ENCODE data around the gene FOXE3. TPM values are rescaled to one million over a fixed set of nuclear protein-coding genes. Genes with fewer than 3 reads are reported as not detected.

The FOXE3 gene
- not detected for total RNA-seq
- long read RNA-seq: 0 reads

DNA sequence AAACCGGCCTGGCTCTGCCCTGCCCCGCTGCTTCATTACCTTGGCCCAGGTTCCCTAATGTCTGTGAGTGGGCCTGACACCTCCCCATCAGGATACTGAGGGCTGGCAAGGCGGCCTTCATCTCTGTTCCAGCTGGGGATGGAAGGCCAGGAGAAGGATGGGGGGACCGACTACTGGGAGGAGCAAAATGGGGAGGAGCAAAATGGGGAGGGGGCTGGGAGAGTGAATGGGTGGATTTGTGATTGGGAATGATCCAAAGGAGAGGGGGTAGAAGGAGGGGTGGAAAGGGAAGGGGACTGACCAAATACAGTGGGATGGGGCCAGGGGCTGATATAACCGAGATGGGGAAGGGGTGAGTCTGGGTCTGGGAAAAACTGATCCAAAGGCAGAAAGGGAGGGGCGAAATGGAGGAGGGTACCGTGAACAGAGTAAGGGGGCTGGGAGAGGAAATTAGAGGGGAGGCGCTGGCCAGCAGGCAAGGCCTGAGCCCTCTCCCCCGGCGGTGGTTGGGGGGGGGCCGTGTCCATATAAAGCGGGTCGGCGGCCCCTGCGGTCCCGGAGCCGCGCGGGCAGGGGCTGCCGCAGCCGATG lies at the start of gene FOXE3:
Gene FOXE3 (plus strand): TSS at position 558 of the 591 bp plus-strand sequence. CDS start 31 bp downstream, at position 589.
- Histone ChIP-seq H3K27me3 (peaks cover 30% of the 10 kb centered on the region), H3K27ac (no peak within 1 kb of the TSS), H3K4me1 (no peaks in the 10 kb centered on the region), H3K9me3 (no peaks in the 10 kb centered on the region), H3K4me3 (no peak within 1 kb of the TSS), H3K36me3 (no peaks in the 10 kb centered on the region)
- intact Hi-C loops (cut with DNase I): no loop called here
- DNase-seq (no peak), ATAC-seq (no peak)
- TF ChIP-seq, protein P1, sequence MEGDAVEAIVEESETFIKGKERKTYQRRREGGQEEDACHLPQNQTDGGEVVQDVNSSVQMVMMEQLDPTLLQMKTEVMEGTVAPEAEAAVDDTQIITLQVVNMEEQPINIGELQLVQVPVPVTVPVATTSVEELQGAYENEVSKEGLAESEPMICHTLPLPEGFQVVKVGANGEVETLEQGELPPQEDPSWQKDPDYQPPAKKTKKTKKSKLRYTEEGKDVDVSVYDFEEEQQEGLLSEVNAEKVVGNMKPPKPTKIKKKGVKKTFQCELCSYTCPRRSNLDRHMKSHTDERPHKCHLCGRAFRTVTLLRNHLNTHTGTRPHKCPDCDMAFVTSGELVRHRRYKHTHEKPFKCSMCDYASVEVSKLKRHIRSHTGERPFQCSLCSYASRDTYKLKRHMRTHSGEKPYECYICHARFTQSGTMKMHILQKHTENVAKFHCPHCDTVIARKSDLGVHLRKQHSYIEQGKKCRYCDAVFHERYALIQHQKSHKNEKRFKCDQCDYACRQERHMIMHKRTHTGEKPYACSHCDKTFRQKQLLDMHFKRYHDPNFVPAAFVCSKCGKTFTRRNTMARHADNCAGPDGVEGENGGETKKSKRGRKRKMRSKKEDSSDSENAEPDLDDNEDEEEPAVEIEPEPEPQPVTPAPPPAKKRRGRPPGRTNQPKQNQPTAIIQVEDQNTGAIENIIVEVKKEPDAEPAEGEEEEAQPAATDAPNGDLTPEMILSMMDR (IDR thresholded peaks at IDR 0.05): no peak

DNA sequence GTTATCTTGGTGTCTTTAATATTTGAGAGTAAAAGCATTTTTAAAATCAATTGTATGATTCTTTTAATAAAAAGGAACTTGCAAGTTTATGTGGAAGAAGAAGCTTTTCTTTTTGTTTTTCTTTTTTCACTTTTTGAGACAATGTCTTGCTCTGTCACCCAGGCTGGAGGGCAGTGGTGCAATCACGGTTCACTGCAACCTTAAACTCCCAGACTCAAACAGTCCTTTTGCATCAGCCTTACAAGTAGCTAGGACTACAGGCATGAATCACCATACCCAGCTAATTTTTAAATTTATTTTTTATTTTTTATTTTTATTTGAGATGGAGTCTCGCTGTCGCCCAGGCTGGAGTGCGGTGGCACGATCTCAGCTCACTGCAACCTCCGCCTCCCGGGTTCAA lies 48.4 kb upstream of the FOXE3 start:
- Histone ChIP-seq H3K4me3 (no peak overlapping the region), H3K27me3 (no peaks in the 10 kb centered on the region), H3K4me1 (no peaks in the 10 kb centered on the region), H3K27ac (no peak overlapping the region), H3K9me3 (no peaks in the 10 kb centered on the region), H3K36me3 (peaks cover 44% of the 10 kb centered on the region)
- intact Hi-C loops (cut with DNase I): no loop called here
- DNase-seq: no peak
- ATAC-seq: no peak
- TF ChIP-seq, protein P1 (IDR thresholded peaks at IDR 0.05): no peak

DNA sequence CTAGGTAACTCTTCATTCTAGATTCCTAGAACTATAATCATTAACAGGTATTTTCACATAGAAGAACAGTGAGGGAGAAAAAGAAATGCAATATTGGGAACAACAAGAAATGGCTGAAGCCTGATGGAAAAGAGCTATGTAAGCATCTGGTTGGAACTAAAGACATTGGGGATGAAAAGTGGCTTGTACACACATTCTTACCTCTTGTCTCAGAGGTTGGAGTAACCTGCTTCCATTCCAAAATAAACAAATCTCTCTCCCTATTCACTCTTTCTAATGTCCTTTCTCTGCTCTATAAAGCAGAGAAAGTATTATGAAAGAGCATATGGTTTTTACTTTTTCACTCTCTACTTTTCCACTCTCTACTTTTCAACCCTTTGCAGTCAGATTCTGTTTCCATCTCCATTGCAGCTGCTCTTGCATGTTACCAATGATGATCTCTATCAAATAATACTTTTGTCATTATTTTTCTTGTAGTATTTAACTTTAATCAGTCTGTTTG lies 45.0 kb upstream of the FOXE3 start:
- DNase-seq (no peak), ATAC-seq (no peak)
- Histone ChIP-seq H3K27me3 (no peaks in the 10 kb centered on the region), H3K9me3 (no peaks in the 10 kb centered on the region), H3K4me3 (no peak overlapping the region), H3K4me1 (no peaks in the 10 kb centered on the region), H3K27ac (no peak overlapping the region), H3K36me3 (peaks cover 78% of the 10 kb centered on the region)
- TF ChIP-seq, protein P1 (IDR thresholded peaks at IDR 0.05): no peak
- intact Hi-C loops (cut with DNase I): no loop called here

DNA sequence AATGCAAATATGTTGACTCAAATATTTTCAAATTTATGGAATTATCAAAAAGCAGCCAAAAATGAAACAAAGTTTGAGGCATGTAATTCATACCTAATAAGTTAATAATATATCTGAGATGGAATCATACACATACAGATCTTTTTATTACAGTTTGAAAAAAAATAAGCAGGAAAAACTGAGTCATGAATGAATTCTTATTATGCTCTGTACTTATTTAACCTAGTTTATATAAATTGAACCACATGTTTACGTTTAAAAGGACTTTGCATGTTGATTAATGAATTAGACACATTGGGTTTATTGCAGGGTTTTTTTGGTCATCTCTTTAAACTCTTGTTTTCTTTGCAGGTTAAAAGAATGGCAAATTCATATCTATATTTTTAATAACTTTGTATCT lies 41.6 kb upstream of the FOXE3 start:
- ATAC-seq: no peak
- DNase-seq: no peak
- Histone ChIP-seq H3K27ac (no peak overlapping the region), H3K9me3 (no peaks in the 10 kb centered on the region), H3K4me3 (no peak overlapping the region), H3K36me3 (peaks cover 84% of the 10 kb centered on the region), H3K27me3 (no peaks in the 10 kb centered on the region), H3K4me1 (peaks cover 6% of the 10 kb centered on the region)
- TF ChIP-seq, protein P1 (IDR thresholded peaks at IDR 0.05): no peak
- intact Hi-C loops (cut with DNase I): no loop called here

DNA sequence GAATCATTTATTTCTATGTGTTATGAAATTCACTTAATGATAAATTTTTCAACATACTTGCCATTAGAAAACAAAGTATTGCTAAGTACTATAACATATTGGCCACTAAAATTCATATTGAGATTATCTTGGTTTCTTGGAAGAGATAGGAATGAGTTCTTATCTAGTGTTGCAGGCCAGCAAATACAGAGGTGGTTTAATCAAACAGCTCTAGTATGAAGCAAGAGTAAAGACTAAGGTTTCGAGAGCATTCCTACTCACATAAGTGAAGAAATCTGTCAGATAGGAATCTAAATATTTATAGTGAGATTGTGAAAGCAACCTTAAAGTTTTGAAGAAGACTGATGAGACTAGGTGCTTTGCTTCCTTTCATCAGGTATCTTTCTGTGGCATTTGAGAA lies 37.9 kb upstream of the FOXE3 start:
- Histone ChIP-seq H3K27ac (no peak overlapping the region), H3K9me3 (no peaks in the 10 kb centered on the region), H3K4me3 (no peak overlapping the region), H3K4me1 (peaks cover 6% of the 10 kb centered on the region), H3K36me3 (peaks cover 61% of the 10 kb centered on the region), H3K27me3 (no peaks in the 10 kb centered on the region)
- TF ChIP-seq, protein P1 (IDR thresholded peaks at IDR 0.05): no peak
- intact Hi-C loops (cut with DNase I): no loop called here
- ATAC-seq (peak; percentile 34), DNase-seq (no peak)
